IMR-90 (cell line): Measurements from ENCODE around the gene MRPL58.
A peak's percentile ranks its signal among the peaks of the same experiment; 100 is the strongest.

Source experiments
- CEBPB ChIP-seq: IDR thresholded peaks from 2 replicates; pipeline ENCODE4 v1.6.1; 2012; ENCODE audit warnings: low read depth, low read length, improper control_type of control experiment
- CTCF ChIP-seq: conservative IDR thresholded peaks from 2 replicates; pipeline ENCODE4 v1.5.1; 2012; ENCODE audit warnings: mild to moderate bottlenecking, low read depth, low read length, improper control_type of control experiment
- ELK1 ChIP-seq: fragments of 150-350 bp; IDR thresholded peaks from 2 replicates; pipeline ENCODE4 v1.6.1; 2016; ENCODE audit warnings: low read depth, mild to moderate bottlenecking, low read length, moderate library complexity, borderline replicate concordance
- MAZ ChIP-seq: IDR thresholded peaks from 2 replicates; pipeline ENCODE4 v1.6.1; 2012; ENCODE audit warnings: low read depth, mild to moderate bottlenecking, low read length, improper control_type of control experiment, moderate library complexity, borderline replicate concordance
- MXI1 ChIP-seq: IDR thresholded peaks from 2 replicates; pipeline ENCODE4 v1.6.1; 2012; ENCODE audit warnings: low read depth, mild to moderate bottlenecking, low read length, moderate library complexity, borderline replicate concordance
- NFE2L2 ChIP-seq: fragments of 150-350 bp; IDR thresholded peaks from 2 replicates; pipeline ENCODE4 v1.6.1; 2016; ENCODE audit warnings: low read depth, mild to moderate bottlenecking, low read length
- POLR2A ChIP-seq: IDR thresholded peaks from 2 replicates; pipeline ENCODE4 v1.6.1; 2012; ENCODE audit warnings: mild to moderate bottlenecking, low read depth, low read length
- RCOR1 ChIP-seq: IDR thresholded peaks from 2 replicates; pipeline ENCODE4 v1.6.1; 2012; ENCODE audit warnings: mild to moderate bottlenecking, low read length, improper control_type of control experiment; ENCODE audit not compliant: insufficient replicate concordance
- USF2 ChIP-seq: fragments of 150-350 bp; IDR thresholded peaks from 2 replicates; pipeline ENCODE4 v1.6.1; 2017; ENCODE audit warnings: mild to moderate bottlenecking, antibody characterized with exemption, low read length, low read depth

- peak; percentile 35; the same call in 1 of the 2 replicates for TF ChIP-seq POLR2A
- TF ChIP-seq NFE2L2, result no peak
- peak; percentile 31 for TF ChIP-seq RCOR1
- TF ChIP-seq CTCF, result 0 out of 2 replicates have a peak, but pooled peaks have one; percentile 0
- TF ChIP-seq USF2, result no peak
- peak; percentile 24; the same call in 1 of the 2 replicates for TF ChIP-seq MAZ
- TF ChIP-seq ELK1, result no peak
- TF ChIP-seq MXI1, result no peak
- TF ChIP-seq CEBPB, result no peak
Measured at GRCh38 chr17:74981979-74982662, 30.3 kb upstream of the MRPL58 start.
